Umbilical cord (tissue), 1 donor: ENCODE measurements around the gene MINK1. TPM values are rescaled to one million over a fixed set of nuclear protein-coding genes. Genes with fewer than 3 reads are reported as not detected.

ENCODE experiments used
- total RNA-seq: library from RNA; depleted of rRNA; stranded (reverse); fragments of >200 nt; gene quantifications from one replicate; pipeline ENCODE4 v1.2.3, GENCODE V29; 2014; ENCODE audit warnings: low replicate concordance; ENCODE audit not compliant: insufficient read depth

The MINK1 gene
- total RNA-seq, 1 donor from 2014 or later, result 10.1 TPM

Other genes with a start within 250 kb of the MINK1 start
- 11.3 TPM for gene SMTNL2, start 248.8 kb upstream of the MINK1 start, total RNA-seq
- gene ALOX15, start 191.7 kb upstream of the MINK1 start, total RNA-seq, result not detected
- gene PELP1, start 129.2 kb upstream of the MINK1 start, total RNA-seq, result 16.1 TPM
- gene ARRB2, start 122.7 kb upstream of the MINK1 start, total RNA-seq, result 3.1 TPM
- 5.3 TPM for gene MED11, start 101.9 kb upstream of the MINK1 start, total RNA-seq
- not detected for gene ZMYND15, start 93.5 kb upstream of the MINK1 start, total RNA-seq
- 2.4 TPM for gene CXCL16, start 93.4 kb upstream of the MINK1 start, total RNA-seq
- not detected for gene TM4SF5, start 61.5 kb upstream of the MINK1 start, total RNA-seq
- gene VMO1, start 47.0 kb upstream of the MINK1 start, total RNA-seq, result not detected
- not detected for gene GLTPD2, start 44.4 kb upstream of the MINK1 start, total RNA-seq
- 32.7 TPM for gene PSMB6, start 37.2 kb upstream of the MINK1 start, total RNA-seq
- 16.6 TPM for gene PLD2, start 26.2 kb upstream of the MINK1 start, total RNA-seq
- 11.3 TPM for gene C17orf107, start 66.2 kb downstream of the MINK1 start, total RNA-seq
- gene CHRNE, start 69.8 kb downstream of the MINK1 start, total RNA-seq, result not detected
- gene GP1BA, start 98.9 kb downstream of the MINK1 start, total RNA-seq, result 0.72 TPM
- gene SLC25A11, start 106.7 kb downstream of the MINK1 start, total RNA-seq, result 28.9 TPM
- 10.8 TPM for gene RNF167, start 106.9 kb downstream of the MINK1 start, total RNA-seq
- gene PFN1, start 115.2 kb downstream of the MINK1 start, total RNA-seq, result 339 TPM
- gene ENO3, start 117.8 kb downstream of the MINK1 start, total RNA-seq, result 12.0 TPM
- gene SPAG7, start 134.5 kb downstream of the MINK1 start, total RNA-seq, result 40.2 TPM
- gene CAMTA2, start 154.3 kb downstream of the MINK1 start, total RNA-seq, result 1.7 TPM
- gene INCA1, start 164.2 kb downstream of the MINK1 start, total RNA-seq, result 2.9 TPM
- 35.6 TPM for gene KIF1C, start 164.6 kb downstream of the MINK1 start, total RNA-seq
- gene SLC52A1, start 202.1 kb downstream of the MINK1 start, total RNA-seq, result 1.4 TPM
- 7.0 TPM for gene ZFP3, start 245.1 kb downstream of the MINK1 start, total RNA-seq